NCI-H526 treated with DMSO at 0.1 percent for 48 hours (cell line): ENCODE results near the gene FAM120A.
"Not testable (repeated sequence)": the region's sequence is repeated elsewhere in the genome, so short reads cannot be mapped to it uniquely, and the experiment has no call there.

Source experiments
- DNase-seq: peaks from one replicate; lab custom pipeline; 2025; lab: John Stamatoyannopoulos, UW

FAM120A gene, protein sequence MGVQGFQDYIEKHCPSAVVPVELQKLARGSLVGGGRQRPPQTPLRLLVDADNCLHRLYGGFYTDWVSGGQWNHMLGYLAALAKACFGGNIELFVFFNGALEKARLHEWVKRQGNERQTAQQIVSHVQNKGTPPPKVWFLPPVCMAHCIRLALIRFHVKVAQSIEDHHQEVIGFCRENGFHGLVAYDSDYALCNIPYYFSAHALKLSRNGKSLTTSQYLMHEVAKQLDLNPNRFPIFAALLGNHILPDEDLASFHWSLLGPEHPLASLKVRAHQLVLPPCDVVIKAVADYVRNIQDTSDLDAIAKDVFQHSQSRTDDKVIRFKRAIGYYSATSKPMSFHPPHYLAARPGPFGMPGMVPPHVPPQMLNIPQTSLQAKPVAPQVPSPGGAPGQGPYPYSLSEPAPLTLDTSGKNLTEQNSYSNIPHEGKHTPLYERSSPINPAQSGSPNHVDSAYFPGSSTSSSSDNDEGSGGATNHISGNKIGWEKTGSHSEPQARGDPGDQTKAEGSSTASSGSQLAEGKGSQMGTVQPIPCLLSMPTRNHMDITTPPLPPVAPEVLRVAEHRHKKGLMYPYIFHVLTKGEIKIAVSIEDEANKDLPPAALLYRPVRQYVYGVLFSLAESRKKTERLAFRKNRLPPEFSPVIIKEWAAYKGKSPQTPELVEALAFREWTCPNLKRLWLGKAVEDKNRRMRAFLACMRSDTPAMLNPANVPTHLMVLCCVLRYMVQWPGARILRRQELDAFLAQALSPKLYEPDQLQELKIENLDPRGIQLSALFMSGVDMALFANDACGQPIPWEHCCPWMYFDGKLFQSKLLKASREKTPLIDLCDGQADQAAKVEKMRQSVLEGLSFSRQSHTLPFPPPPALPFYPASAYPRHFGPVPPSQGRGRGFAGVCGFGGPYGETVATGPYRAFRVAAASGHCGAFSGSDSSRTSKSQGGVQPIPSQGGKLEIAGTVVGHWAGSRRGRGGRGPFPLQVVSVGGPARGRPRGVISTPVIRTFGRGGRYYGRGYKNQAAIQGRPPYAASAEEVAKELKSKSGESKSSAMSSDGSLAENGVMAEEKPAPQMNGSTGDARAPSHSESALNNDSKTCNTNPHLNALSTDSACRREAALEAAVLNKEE

DNA sequence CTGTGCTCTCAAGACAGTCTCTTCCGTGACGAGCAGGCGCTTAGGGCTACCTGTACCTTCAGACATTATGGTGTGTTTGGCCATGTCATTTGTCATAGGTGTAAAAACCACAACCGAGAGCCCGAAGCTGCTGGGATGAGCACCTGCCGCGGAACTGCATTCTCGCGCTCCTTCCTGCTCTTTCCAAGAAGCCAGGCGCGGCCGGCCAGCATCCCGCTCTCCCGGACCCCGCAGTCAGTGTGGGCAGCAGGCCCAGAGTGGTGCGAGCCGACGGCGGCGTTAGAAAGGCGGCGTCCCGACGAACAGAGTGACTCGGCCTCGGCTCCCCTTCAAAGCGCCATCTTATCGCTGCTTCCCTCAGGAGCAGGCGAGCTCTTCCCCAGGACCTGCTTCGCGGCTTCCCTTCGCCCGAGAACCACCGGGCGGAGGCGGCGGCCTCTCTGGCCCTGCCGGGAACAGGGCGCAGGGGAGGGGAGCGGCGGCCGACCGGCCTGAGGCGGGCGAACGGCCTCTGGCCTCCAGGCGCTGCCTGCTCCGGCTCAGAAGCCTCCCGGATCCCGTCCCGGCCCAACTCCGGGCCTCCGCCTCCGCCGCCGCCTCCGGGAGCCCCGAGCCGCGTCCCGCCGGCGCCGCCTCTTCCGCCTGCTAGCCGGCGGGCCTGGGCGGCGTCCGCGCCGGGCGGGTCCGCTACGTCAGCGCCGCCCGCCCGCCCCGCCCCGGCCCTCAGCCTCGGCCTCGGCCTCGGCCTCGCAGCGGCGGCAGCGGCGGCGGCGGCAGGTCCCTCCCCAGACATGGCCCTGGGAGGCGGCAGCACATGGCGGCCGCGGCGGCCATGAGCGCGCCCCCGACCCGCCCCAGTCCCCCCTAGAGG is at the start of gene FAM120A:
Gene FAM120A, plus strand, starts transcription at position 741 of the 871 bp plus-strand sequence. CDS start 231 bp downstream, outside the sequence.
- DNase-seq: peak; percentile 64

DNA sequence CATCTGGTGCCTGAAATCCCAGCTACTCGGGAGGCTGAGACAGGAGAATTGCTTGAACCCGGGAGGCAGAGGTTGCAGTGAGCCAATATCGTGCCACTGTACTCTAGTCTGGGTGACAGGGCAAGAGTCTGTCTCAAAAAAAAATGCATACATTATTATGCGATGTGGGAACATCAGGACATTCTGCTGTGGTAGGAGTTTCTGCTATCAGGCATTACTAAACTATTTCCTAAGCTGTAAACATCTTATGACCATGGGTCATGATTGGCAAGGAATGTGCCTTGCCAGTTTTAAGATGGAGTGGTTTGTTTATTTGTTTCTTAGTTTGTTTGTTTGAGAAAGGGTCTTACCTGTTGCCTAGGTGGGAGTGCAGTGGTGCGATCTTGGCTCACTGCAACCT is 45.1 kb upstream of the FAM120A start:
- DNase-seq: no peak

DNA sequence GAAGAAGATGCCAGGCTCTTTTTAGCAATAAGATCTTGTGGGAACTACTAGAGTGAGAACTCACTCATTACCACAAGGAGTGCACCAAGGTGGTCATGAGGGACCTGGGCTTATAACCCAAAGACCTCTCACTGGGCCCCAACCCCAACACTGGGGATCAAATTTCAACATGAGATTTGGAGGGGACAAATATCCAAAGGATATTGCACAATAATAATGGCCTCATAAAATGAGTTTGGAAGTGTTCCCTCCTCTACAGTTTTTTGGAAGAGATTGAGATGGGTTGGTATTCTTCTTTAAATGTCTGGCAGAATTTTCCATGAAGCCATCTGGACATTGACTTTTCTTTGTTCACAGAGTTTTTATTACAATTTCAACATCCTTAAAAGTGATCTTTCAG is 38.0 kb upstream of the FAM120A start:
- no peak for DNase-seq

- DNase-seq: no peak
Measured at GRCh38 chr9:93415176-93415690, 36.3 kb upstream of the FAM120A start.

- DNase-seq: no peak
Measured at GRCh38 chr9:93416530-93417235, 34.8 kb upstream of the FAM120A start.

- DNase-seq: no peak
Measured at GRCh38 chr9:93417538-93417937, 33.9 kb upstream of the FAM120A start.

- no peak for DNase-seq
Measured at GRCh38 chr9:93419023-93419422, 32.5 kb upstream of the FAM120A start.

DNA sequence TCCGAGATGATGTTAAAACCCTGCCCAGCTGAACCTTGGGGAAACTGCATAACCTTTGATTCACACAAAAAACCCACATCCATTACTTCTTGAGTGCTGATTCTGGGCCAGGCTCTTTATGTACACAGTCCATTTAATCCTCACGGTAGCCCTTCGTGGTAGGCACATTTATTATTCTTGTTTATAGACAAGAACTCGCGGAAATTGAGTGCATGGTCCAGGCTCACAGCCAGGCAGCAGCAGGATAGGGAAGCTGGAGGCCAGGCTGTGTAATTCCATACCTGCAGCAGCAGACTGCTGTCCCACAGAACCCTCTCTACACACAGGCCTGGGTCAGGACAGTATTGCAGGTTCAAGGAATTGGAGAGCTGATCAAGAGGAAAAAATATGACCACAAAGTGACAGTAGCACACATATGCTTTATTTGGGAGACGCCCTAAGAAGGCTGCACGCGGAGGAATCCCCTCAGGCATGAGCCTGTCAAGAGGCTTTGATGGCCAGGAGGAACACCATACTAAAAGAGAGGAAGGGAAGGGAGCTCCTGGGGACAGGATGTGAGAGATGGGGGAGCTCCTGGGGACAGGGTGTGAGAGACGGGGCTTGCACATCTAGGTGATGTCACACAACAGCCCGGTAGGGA is 28.4 kb upstream of the FAM120A start:
- no peak for DNase-seq

DNA sequence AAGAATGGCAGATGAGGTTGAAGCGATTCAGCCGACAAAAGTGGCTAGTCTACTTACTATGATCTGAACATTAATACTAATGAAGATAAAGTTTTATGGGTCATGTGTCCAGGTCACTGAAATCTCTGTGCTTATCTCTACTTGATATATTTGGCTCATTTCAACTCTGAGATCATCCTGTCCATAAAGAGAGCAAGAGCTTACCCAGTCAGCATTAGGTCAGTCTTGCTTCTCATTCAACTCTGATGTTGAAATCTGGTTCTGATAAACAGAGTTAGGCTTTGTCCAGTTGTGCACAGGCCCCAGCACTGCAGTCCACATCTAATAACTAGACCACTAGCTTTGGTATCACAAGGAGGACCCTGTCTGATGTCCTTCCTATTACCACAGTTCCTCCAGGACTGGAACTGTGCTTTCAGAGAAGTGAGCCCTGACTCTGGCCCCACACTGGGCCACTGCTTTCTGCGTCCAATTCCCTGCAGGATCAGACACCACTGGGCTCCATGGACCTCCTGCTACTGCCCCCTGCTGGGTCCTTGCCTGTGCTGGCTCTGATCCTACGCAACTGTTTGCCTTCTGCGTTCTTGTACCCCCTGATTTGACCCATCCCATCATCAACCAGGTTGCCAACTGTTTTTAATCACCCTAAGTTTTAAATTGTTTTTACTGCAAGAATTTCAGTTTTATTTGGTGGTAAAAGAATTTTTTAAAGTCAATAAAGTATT is 23.7 kb upstream of the FAM120A start:
- no peak for DNase-seq

GRCh38 chr9:93431539-93432105 is 19.9 kb upstream of the FAM120A start:
- no peak for DNase-seq

DNA sequence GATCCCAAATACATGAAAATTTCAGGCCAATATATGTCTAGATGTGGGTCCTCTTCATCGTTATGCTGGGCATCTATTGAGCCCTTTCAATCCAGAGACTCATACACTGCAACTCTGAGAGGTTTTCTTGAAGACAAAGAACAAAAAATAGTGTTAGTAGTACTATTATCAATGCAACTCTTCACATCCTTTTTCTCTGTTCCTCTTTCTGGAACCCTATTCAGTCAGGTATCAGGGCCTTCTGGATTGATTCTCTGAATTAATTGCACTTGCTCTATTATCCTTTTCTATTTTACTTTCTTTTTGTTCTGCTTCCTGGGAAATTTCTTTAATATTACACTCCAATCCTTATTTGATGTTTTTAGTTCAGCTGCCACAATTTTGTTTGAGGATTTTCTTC is 18.5 kb upstream of the FAM120A start:
- no peak for DNase-seq

- DNase-seq: no peak
Measured at GRCh38 chr9:93434056-93434455, 17.4 kb upstream of the FAM120A start.

- no peak for DNase-seq
Measured at GRCh38 chr9:93435386-93435785, 16.1 kb upstream of the FAM120A start.

GRCh38 chr9:93436218-93436617 is 15.3 kb upstream of the FAM120A start:
- no peak for DNase-seq

DNA sequence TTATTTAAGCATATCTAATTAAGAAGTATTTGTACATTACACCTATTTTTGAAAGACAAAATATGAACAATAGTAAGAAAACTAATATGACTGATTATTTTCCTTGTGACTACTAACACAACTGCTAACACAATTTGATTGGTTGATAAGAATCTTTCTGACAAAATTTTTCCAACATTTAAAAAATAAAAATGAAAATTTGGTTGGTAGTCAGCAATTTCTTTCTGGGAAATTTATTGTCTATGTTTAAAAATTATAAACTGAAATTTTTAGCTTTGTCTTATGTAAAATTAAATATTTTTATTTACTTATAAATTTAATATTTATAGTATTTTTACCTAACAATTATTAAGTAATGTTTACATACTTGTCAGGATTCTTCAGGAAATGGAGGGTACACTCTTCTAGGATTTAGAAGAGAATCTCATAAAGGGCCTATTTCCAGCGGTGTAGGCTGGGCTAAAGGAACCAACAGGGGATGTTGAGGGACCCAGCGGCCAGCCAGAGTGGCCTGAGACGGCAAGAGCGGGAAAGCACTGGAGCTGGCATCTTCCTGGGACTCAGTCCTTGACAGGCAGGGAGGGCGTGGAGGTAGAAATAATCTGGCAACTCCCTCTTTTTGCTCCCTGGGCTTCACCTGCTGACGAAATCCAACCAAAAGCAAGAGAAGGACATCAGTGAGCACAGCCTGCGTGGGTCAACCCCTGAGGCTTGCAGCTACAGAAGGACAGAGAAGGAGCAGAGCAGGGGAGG is 14.7 kb upstream of the FAM120A start:
- no peak for DNase-seq

- DNase-seq: no peak
Measured at GRCh38 chr9:93437996-93438395, 13.5 kb upstream of the FAM120A start.

- DNase-seq: not testable (repeated sequence)
Measured at GRCh38 chr9:93439301-93439700, 12.2 kb upstream of the FAM120A start.

DNA sequence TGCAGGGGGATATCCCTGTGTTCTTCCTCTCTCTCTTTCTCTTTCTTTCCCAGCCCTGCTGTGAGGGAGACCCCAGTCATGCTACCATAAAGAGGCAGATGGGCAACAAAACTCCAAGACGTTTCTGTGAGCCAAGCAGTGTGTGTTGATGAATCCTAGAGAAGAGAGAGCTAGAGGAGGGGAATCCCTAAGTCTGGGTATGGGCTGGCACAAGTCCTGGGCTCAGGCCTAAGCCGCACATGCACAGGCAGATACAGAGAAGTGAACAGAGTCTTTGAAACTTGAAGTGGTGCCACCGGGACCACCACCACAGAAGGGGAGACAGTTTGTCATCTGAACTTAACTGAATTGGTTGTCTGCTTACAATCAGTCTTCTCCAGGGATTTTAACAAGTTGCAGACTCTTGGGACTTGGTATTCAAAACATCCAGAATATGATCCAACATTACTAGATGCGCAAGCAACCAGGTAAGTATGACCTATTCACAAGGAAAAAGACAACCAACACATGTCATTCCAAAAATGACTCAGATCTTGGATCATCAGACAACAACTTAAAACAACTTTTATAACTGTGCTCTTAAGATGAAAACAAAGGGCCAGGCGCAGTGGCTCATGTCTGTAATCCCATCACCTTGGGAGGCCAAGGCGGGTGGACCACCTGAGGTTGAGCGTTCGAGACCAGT is 10.4 kb upstream of the FAM120A start:
- DNase-seq: no peak
